ENCODE measurements around the gene PPP1R12B.

Gene PPP1R12B

GRCh38 chr1:202311875-202312635, 36.4 kb upstream of the PPP1R12B start (continued):
- no peak for TF ChIP-seq ZBTB7A (tag by site-specific recombination; IDR thresholded peaks at IDR 0.05; ENCODE audit: low read depth)
- peak; percentile 38; the same call in 1 of the 2 replicates for TF ChIP-seq PATZ1 (tag by site-specific recombination; IDR thresholded peaks at IDR 0.05)

- TF ChIP-seq ZNF596 (tag by site-specific recombination; IDR thresholded peaks at IDR 0.05) (no peak), ZNF2 (tag by site-specific recombination; IDR thresholded peaks at IDR 0.05) (peak; percentile 58; the same call in 1 of the 2 replicates), ELK4 (IDR thresholded peaks at IDR 0.05; ENCODE audit: borderline replicate concordance, low read depth, low read length) (no peak), ZNF654 (tag by site-specific recombination; IDR thresholded peaks at IDR 0.05; ENCODE audit: low read depth) (peak; percentile 96), ZNF292 (tag by site-specific recombination; IDR thresholded peaks at IDR 0.05; ENCODE audit: borderline replicate concordance, low read depth) (no peak), CTCF (tag by site-specific recombination; IDR thresholded peaks at IDR 0.05) (peak; percentile 79), ZNF660 (tag by site-specific recombination; IDR thresholded peaks at IDR 0.05) (peak; percentile 72; the same call in 1 of the 2 replicates)
- Histone ChIP-seq H3K36me3 (ENCODE audit: control insufficient read depth in 2 of 2, insufficient read depth in 1 of 2, low read length in 2 of 2) (no peaks in the 10 kb centered on the region), H3K27ac (ENCODE audit: extremely low read depth, low read depth, low read length) (no peak overlapping the region), H3K4me1 (ENCODE audit: control insufficient read depth, insufficient read depth, low read length) (no peaks in the 10 kb centered on the region; the same call in 1 of the 2 replicates), H3K4me3 (ENCODE audit: low read depth, low read length) (no peak overlapping the region), H3K9me3 (ENCODE audit: control insufficient read depth, insufficient read depth, low read depth, low read length) (no peaks in the 10 kb centered on the region)
- ChIA-PET POLR2A (no interaction called here), CTCF (interaction anchor here (0.6 to 7.0 kb wide), 42 partner anchors 8 to 1057 kb away, joined by 3 to 155 read pairs (median 5); partner anchors contain the start of gene LGR6)
These were observed 32.8 kb upstream of the PPP1R12B start for GRCh38 chr1:202315576-202316168.

- H3K36me3 ChIP-seq (ENCODE audit: control insufficient read depth in 2 of 2, insufficient read depth in 1 of 2, low read length in 2 of 2) = no peaks in the 10 kb centered on the region
- ChIA-PET CTCF (interaction anchor here (0.6 to 7.0 kb wide), 40 partner anchors 8 to 540 kb away, joined by 3 to 155 read pairs (median 6); partner anchors contain the start of gene LGR6), POLR2A (interaction anchor here (0.5 kb wide), 1 partner anchor 20 kb away, joined by 6 read pairs; no protein-coding TSS in a partner anchor)
- TF ChIP-seq PRDM10 (tag by site-specific recombination; IDR thresholded peaks at IDR 0.05) (peak; percentile 77), ZNF521 (tag by site-specific recombination; IDR thresholded peaks at IDR 0.05) (no peak)
- H3K4me3 ChIP-seq (ENCODE audit: low read depth, low read length) = no peak overlapping the region
- no peaks in the 10 kb centered on the region; the same call in 1 of the 2 replicates for H3K4me1 ChIP-seq (ENCODE audit: control insufficient read depth, insufficient read depth, low read length)
- H3K27ac ChIP-seq (ENCODE audit: extremely low read depth, low read depth, low read length) = no peak overlapping the region
- no peaks in the 10 kb centered on the region for H3K9me3 ChIP-seq (ENCODE audit: control insufficient read depth, insufficient read depth, low read depth, low read length)
These were observed 32.3 kb upstream of the PPP1R12B start for GRCh38 chr1:202316186-202316585.
